Right ventricle myocardium inferior (tissue), 1 donor: Measurements from ENCODE around the gene KREMEN2. TPM values are rescaled to one million over a fixed set of nuclear protein-coding genes. Genes with fewer than 3 reads are reported as not detected.
"Not testable (repeated sequence)": the region's sequence is repeated elsewhere in the genome, so short reads cannot be mapped to it uniquely, and the experiment has no call there.

Experiments used
- ATAC-seq: fragments of 200-7000 bp; cut with Tn5 transposase; one replicate; pipeline ENCODE4 v1.9.1; 2020; ENCODE audit warnings: mild to moderate bottlenecking, moderate library complexity
- DNase-seq: peaks from one replicate; pipeline ENCODE4 v3.0.0; 2021; ENCODE audit errors: missing footprints
- intact Hi-C: fragments of 100-400 bp; cut with DNase I; formaldehyde crosslinking; loops from one replicate; pipeline ENCODE4 v1.11.0; 2022
- long read RNA-seq: library from polyadenylated mRNA; unstranded; transcript quantifications from one replicate; pipeline ENCODE4 v2.0.0, GENCODE V29; 2021
- total RNA-seq: library from RNA; stranded (reverse); fragmentation: NEBNext Ultra II Directional; extraction: Animal tissue kit (Norgen Biotek cat#: 25700); gene quantifications from one replicate; pipeline ENCODE4 v1.2.1, GENCODE V29; 2021
- donor health status: DM: no; HTN: yes; CAD: no; lungs with severe emphysema.

The KREMEN2 gene, protein sequence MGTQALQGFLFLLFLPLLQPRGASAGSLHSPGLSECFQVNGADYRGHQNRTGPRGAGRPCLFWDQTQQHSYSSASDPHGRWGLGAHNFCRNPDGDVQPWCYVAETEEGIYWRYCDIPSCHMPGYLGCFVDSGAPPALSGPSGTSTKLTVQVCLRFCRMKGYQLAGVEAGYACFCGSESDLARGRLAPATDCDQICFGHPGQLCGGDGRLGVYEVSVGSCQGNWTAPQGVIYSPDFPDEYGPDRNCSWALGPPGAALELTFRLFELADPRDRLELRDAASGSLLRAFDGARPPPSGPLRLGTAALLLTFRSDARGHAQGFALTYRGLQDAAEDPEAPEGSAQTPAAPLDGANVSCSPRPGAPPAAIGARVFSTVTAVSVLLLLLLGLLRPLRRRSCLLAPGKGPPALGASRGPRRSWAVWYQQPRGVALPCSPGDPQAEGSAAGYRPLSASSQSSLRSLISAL
- not detected for total RNA-seq
- long read RNA-seq: 0 reads

- no peak for ATAC-seq
- intact Hi-C loops: no loop called here
- no peak for DNase-seq
These were observed at the start of gene KREMEN2 for GRCh38 chr16:2963723-2964474. Gene KREMEN2, plus strand, starts transcription at chr16:2964275. Its CDS starts 246 bp downstream, at chr16:2964521.

GRCh38 chr16:2915196-2915929 is 48.7 kb upstream of the KREMEN2 start:
- ATAC-seq: no peak
- intact Hi-C loops: no loop called here
- no peak for DNase-seq

GRCh38 chr16:2919511-2920255 is 44.4 kb upstream of the KREMEN2 start:
- ATAC-seq (peak; percentile 67), DNase-seq (no peak)
- intact Hi-C loops: loop anchor here (2.0 kb wide), 1 partner anchor 45 kb away; no protein-coding TSS in a partner anchor

DNA sequence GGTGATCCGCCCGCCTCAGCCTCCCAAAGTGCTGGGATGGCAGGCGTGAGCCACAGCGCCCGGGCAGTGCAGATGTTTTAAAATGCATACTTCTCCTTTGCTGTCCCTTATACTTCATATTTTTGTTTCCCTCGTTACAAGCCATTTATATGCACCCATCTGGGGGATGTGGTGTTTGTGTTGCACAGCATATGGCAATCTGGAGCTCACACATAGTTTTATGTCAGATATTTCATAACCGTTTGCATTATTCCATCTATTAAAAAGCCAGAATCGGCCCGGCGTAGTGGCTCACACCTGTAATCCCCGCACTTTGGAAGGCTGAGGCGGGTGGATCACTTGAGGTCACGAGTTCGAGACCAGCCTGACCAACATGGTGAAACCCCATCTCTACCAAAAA is 40.6 kb upstream of the KREMEN2 start:
- ATAC-seq: no peak
- intact Hi-C loops: no loop called here

GRCh38 chr16:2924901-2925755 is 38.9 kb upstream of the KREMEN2 start:
- ATAC-seq (no peak), DNase-seq (no peak)
- intact Hi-C loops: no loop called here

More for the DNA sequence above, 40.6 kb upstream of the KREMEN2 start:
- DNase-seq: no peak

DNA sequence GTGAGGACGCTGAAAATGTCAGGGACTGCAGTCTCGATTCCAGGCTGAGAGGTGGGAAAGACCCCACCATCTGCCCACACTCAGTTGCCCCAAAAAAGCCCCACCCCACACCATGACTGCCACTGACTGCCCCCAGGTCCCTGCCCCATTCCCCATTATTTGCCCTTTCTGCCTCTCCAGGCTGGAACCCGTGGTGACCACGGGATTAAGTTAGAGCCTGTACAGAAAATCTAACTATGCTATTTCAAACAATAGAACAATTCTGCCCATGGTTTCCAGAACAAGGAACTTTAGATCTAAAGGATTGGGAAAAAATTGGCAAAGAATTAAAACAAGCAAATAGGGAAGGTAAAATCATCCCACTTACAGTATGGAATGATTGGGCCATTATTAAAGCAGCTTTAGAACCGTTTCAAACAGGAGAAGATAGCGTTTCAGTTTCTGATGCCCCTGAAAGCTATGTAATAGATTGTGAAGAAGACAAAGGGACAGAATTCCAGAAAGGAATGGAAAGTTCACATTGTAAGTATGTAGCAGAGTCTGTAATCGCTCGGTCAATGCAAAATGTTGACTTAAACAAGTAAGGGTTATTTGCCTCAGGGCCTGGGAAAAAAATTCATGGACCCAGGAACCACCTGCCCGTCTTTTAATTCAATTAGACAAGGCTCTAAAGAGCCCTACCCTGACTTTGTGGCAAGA is 38.0 kb upstream of the KREMEN2 start:
- intact Hi-C loops: no loop called here
- DNase-seq: no peak
- ATAC-seq: no peak

DNA sequence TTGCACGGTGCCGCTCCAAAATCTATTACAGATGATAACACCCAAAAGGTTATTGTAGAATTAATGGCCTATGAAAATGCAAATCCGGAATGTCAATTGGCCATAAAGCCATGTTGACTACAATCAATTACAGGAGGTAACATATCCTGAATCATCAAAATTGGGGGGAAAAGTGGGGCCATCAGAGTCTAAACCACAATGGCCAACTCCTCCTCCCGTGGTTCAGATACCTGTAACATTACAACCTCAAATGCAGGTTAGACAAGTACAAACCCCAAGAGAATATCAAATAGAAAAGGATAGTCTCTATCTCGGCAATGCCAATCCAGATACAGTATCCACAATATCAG is 37.5 kb upstream of the KREMEN2 start:
- intact Hi-C loops: no loop called here
- ATAC-seq (no peak), DNase-seq (no peak)

DNA sequence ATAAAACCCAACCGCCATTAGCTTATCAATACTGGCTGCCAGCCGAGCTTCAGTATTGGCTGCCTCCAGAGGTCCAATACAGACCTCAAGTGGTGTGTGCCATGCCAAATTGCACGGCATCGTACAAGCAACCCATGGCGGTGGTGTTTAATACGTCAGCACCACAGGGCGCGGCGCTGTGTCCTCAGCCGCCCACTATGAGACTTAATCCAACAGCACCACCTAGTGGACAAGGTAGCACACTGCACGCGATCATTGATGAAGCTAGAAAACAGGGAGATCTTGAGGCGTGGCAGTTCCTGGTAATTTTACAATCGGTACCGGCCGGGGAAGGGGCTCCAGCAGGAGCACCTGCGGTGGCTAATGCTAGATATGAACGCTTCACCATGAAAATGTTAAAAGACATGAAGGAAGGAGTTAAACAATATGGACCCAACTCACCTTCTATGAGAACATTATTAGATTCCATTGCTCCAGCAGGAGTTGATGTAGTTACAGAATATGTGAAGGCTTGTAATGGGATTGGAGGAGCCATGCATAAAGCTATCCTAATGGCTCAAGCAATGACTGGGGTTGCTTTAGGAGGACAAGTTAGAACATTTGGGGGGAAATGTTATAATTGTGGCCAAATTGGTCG is 36.9 kb upstream of the KREMEN2 start:
- intact Hi-C loops: no loop called here
- DNase-seq: peak; percentile 96
- peak; percentile 89 for ATAC-seq

DNA sequence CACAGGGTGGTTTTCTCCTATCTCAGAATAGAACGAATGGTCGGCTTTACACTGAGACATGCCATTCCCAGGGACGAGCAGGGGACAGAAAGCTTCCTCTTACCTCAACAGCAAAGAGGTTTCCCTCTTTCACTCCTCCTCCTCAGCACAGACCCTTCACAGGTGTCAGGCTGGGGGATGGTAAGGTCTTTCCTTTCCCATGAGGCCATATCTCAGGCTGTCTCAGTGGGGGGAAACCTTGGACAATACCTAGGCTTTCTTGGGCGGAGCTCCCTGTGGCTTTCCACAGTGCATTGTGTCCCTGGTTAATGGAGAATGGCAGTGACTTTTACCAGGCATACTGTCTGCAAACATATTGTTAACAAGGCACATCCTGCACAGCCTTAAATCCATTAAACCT is 35.9 kb upstream of the KREMEN2 start:
- ATAC-seq, intact Hi-C loops, DNase-seq: not testable (repeated sequence)

- intact Hi-C loops: no loop called here
- no peak for DNase-seq
- no peak for ATAC-seq
These were observed 35.3 kb upstream of the KREMEN2 start for GRCh38 chr16:2928796-2929195.

DNA sequence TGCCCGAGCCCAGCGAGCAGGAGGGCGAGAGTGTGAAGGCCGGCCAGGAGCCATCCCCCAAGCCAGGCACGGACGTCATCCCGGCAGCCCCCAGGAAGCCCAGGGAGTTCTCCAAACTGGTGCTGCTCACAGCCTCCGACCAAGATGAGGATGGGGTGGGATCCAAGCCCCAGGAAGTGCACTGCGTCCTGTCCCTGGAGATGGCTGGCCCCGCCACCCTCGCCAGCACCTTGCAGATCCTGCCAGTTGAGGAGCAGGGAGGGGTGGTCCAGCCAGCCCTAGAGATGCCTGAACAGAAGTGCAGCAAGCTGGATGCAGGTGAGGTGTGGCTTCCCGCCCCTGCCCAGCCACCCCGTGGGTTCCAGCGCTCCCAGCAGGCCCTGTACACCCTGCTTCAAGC is 34.4 kb upstream of the KREMEN2 start:
- ATAC-seq: no peak
- DNase-seq: no peak
- intact Hi-C loops: no loop called here

DNA sequence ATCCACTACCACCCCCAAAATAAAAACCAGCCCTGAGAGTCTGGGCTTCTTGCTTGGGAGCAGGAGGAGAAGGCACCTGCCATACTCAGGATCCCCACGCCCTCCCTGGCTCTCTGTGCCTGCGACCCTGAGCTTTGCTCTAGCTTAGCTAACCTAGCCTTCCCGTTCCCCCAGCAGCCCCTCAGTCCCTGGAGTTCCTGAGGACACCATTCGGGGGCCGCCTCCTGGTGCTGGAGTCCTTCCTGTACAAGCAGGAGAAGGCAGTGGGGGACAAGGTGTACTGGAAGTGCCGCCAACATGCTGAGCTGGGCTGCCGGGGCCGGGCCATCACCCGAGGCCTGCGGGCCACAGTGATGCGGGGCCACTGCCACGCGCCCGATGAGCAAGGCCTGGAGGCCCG is 33.8 kb upstream of the KREMEN2 start:
- DNase-seq (no peak), ATAC-seq (no peak)
- intact Hi-C loops: no loop called here

GRCh38 chr16:2931231-2931914 is 32.7 kb upstream of the KREMEN2 start:
- DNase-seq, intact Hi-C loops, ATAC-seq: not testable (repeated sequence)

DNA sequence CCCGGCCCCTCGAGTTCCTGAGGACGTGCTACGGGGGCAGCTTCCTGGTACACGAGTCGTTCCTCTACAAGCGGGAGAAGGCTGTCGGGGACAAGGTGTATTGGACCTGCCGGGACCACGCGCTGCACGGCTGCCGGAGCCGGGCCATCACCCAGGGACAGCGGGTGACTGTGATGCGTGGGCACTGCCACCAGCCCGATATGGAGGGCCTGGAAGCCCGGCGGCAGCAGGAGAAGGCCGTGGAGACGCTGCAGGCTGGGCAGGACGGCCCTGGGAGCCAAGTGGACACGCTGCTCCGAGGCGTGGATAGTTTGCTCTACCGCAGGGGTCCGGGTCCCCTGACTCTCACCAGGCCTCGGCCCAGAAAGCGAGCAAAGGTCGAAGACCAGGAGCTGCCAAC is 30.9 kb upstream of the KREMEN2 start:
- DNase-seq (no peak), ATAC-seq (no peak)
- intact Hi-C loops: no loop called here

- intact Hi-C loops: no loop called here
- DNase-seq: no peak
- ATAC-seq: no peak
These were observed 30.4 kb upstream of the KREMEN2 start for GRCh38 chr16:2933701-2934100.

GRCh38 chr16:2934450-2934849 is 29.6 kb upstream of the KREMEN2 start:
- intact Hi-C loops: no loop called here
- no peak for DNase-seq
- no peak for ATAC-seq
